ENCODE results near the gene CALHM4. TPM values are rescaled to one million over a fixed set of nuclear protein-coding genes. Genes with fewer than 3 reads are reported as not detected.

CALHM4 gene
- not detected for total RNA-seq

GRCh38 chr6:116553451-116553850 is at the start of gene CALHM4:
CALHM4 (plus strand) TSS chr6:116553751; CDS start chr6:116553794, 43 bp downstream.

DNA sequence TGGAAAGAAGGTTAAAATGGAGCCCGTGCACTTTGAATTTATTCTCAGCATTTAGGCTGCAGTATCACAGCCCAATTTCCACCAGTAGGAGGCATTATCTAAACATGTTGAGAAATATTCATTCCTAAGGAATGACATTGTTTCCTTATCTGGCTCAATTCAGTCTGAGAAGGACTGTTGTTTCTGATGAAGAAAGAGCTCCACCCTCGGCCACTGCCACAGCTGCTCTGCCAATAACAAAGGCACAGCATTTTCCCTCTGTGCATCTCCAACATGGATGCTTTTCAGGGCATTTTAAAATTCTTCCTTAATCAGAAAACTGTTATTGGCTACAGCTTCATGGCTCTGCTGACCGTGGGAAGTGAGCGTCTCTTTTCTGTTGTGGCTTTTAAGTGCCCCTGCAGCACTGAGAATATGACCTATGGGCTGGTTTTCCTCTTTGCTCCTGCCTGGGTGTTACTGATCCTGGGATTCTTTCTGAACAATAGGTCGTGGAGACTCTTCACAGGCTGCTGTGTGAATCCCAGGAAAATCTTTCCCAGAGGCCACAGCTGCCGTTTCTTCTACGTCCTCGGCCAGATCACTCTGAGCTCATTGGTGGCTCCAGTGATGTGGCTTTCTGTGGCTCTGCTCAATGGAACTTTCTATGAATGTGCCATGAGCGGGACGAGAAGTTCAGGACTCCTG is 42.0 kb upstream of the CALHM4 start, which contains the start of gene CALHM5:
Gene CALHM5 (plus strand): TSS at position 216 of the 687 bp plus-strand sequence. CDS start 58 bp downstream, at position 274.

GRCh38 chr6:116545651-116546050 is 7.9 kb upstream of the CALHM4 start, which contains the start of gene TRAPPC3L:
TRAPPC3L (minus strand) TSS chr6:116545684; CDS start chr6:116545514, 170 bp downstream.

DNA sequence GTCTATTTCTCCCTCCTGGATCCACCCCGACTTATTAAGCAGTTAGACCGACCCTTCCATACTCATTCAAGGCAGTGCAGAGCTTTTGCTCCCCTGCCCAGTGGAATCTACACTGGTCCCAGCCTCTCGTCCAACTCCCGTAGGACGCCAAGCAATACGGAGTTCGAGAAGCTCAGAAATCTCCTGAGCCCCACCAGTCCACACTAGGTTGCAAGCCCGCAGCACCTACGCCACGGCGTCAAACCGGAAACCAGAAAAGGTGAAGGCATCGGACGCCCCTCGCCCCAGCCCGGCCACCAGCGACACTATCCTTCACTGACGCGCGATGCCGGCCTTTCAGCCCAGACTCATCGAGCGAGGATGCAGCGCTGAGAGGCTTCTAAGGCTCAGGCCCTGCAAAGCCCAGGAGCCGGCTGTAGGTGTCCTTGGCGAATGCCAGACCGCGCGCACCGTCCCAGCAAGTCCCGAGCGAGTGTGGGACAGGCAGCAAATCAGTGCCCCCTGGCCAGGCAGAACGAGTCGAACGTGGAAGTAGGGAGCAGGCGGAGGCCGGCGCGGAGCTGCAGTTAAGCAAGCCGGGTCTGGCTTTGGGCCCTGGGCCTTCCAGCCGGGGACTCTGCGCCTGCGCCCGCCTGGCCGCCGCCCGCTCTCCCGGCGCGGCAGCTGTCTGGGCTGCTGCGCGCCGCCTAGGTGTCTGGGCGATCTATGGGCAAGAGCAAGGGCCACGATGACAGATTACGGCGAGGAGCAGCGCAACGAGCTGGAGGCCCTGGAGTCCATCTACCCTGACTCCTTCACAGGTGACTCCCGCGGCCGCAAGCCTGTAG is 17.5 kb downstream of the CALHM4 start, which contains the start of gene RWDD1:
Gene RWDD1 (plus strand): TSS at position 649 of the 827 bp plus-strand sequence. CDS start 79 bp downstream, at position 728.

Other genes starting within 250 kb of the CALHM4 start
- gene DSE, start 182.8 kb upstream of the CALHM4 start, total RNA-seq, result 57.2 TPM
- gene CALHM6, start 92.4 kb upstream of the CALHM4 start, total RNA-seq, result 2.5 TPM
- 3.4 TPM for gene CALHM5, start 42.1 kb upstream of the CALHM4 start, total RNA-seq
- gene TRAPPC3L, start 8.1 kb upstream of the CALHM4 start, total RNA-seq, result 0.38 TPM
- gene RWDD1, start 17.8 kb downstream of the CALHM4 start, total RNA-seq, result 36.6 TPM
- gene RSPH4A, start 62.7 kb downstream of the CALHM4 start, total RNA-seq, result 2.8 TPM
- gene ZUP1, start 115.0 kb downstream of the CALHM4 start, total RNA-seq, result 25.5 TPM
- 49.8 TPM for gene KPNA5, start 127.5 kb downstream of the CALHM4 start, total RNA-seq
- 5.6 TPM for gene FAM162B, start 212.0 kb downstream of the CALHM4 start, total RNA-seq